ENCODE results near the gene ZNF561. TPM values are rescaled to one million over a fixed set of nuclear protein-coding genes. Genes with fewer than 3 reads are reported as not detected.

Gene ZNF561
- total RNA-seq, 1 donor from 2014 or later = 89.8 TPM

DNA sequence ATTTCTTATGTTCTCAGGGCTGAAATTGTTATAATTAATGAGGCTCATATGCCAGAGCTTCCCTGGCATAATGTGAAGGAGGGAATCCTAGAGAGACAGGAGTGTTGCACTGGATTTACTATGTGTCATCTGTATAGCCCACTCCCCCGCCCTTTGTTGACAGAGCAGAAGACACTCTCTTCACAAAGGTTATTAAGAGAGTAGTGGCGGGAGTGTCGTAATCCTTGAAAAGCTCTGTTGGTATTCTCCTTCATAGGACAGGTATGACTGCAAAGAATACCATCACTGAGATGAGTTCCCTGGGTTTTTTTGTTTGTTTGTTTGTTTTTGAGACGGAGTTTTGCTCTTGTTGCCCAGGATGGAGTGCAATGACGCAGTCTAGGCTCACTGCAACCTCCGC is 50.8 kb downstream of the ZNF561 start:
- H3K36me3 Mint-ChIP-seq = peaks cover 87% of the 10 kb centered on the region
- H3K27me3 Mint-ChIP-seq (ENCODE audit: low read depth) = no peaks in the 10 kb centered on the region
- peaks cover 66% of the 10 kb centered on the region for H3K9me3 Mint-ChIP-seq
- no peak for TF ChIP-seq CTCF (IDR thresholded peaks at IDR 0.05; ENCODE audit: unreplicated experiment)
- no peaks in the 10 kb centered on the region for H3K4me1 Mint-ChIP-seq
- no peak overlapping the region for H3K27ac Mint-ChIP-seq
- no peak for DNase-seq (ENCODE audit: low spot score in 2 of 2, unreplicated experiment in 2 of 2)
- H3K4me3 Mint-ChIP-seq = no peak overlapping the region

- Mint-ChIP-seq H3K36me3 (peaks cover 86% of the 10 kb centered on the region), H3K27ac (no peak overlapping the region), H3K4me3 (no peak overlapping the region), H3K9me3 (peaks cover 66% of the 10 kb centered on the region), H3K4me1 (no peaks in the 10 kb centered on the region), H3K27me3 (ENCODE audit: low read depth) (no peaks in the 10 kb centered on the region)
- peak; percentile 25 for TF ChIP-seq CTCF (IDR thresholded peaks at IDR 0.05; ENCODE audit: unreplicated experiment)
- DNase-seq (ENCODE audit: low spot score in 2 of 2, unreplicated experiment in 2 of 2) = no peak
Observed at GRCh38 chr19:9566729-9567128, 54.3 kb downstream of the ZNF561 start.

DNA sequence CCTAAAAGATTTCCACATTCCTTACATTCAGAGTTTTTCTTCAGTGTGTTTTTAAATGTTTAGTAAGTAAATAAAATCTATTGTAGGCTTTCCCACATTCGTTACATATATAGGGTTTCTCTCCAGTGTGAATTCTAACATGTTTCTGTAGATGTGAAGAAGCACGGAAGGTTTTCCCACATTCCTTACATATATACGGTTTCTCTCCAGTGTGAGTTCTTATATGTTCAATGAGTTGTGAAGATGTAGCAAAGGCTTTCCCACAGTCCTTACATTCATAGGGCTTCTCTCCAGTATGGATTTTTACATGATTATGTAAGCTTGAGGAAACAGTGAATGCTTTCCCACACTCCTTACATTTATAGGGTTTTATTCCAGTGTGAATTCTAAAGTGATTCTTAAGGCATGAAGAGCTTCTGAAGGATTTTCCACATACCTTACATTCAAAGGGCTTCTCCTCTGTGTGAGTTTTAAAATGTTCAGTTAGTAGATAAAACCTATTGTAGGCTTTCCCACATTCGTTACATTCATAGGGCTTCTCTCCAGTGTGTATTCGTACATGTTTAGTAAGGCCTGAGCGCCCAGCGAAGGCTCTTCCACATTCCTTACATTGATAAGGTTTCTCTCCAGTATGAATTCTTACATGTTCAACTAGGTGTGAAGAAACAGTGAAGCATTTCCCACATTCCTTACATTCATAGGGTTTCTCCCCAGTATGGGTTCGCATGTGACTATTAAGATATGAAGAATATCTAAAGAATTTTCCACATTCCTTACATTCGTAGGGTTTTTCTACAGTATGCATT is 54.9 kb downstream of the ZNF561 start:
- Mint-ChIP-seq H3K27me3 (ENCODE audit: low read depth) (no peaks in the 10 kb centered on the region), H3K36me3 (peaks cover 86% of the 10 kb centered on the region), H3K9me3 (peaks cover 64% of the 10 kb centered on the region), H3K27ac (peak overlapping the region; percentile 14), H3K4me3 (no peak overlapping the region), H3K4me1 (no peaks in the 10 kb centered on the region)
- no peak for TF ChIP-seq CTCF (IDR thresholded peaks at IDR 0.05; ENCODE audit: unreplicated experiment)
- no peak for DNase-seq (ENCODE audit: low spot score in 2 of 2, unreplicated experiment in 2 of 2)

Other genes with a start within 250 kb of the ZNF561 start
- gene ZNF266, start 185.7 kb downstream of the ZNF561 start, total RNA-seq = 54.8 to 59.8 TPM (median 54.9 TPM) in 3 replicates
- gene ZNF560, start 122.6 kb downstream of the ZNF561 start, total RNA-seq = not detected in 3 replicates
- 32.4 to 35.4 TPM (median 35.1 TPM) in 3 replicates for gene ZNF426, start 82.6 kb downstream of the ZNF561 start, total RNA-seq
- gene ZNF121, start 36.7 kb downstream of the ZNF561 start, total RNA-seq = 63.5 to 69.9 TPM (median 67.4 TPM) in 3 replicates
- 26.1 to 30.2 TPM (median 27.0 TPM) in 3 replicates for gene ZNF562, start 53.9 kb upstream of the ZNF561 start, total RNA-seq
- gene ZNF846, start 147.5 kb upstream of the ZNF561 start, total RNA-seq = 30.4 to 32.1 TPM (median 31.0 TPM) in 3 replicates
- 42.4 to 43.8 TPM (median 43.5 TPM) in 3 replicates for gene FBXL12, start 197.8 kb upstream of the ZNF561 start, total RNA-seq
- 248 to 264 TPM (median 260 TPM) in 3 replicates for gene UBL5, start 206.7 kb upstream of the ZNF561 start, total RNA-seq
- gene PIN1, start 214.1 kb upstream of the ZNF561 start, total RNA-seq = 60.0 to 61.1 TPM (median 60.6 TPM) in 3 replicates

All from mesothelial cell of epicardium (in vitro differentiated cells).